Spleen (tissue), 7 donors: Measurements from ENCODE around the gene ITIH4.

Source experiments
- POLR2A ChIP-seq, 3 donors: fragments of 450-650 bp; IDR thresholded peaks; one replicate each; pipeline ENCODE4 v1.5.1; 2017; ENCODE audit warnings: antibody characterized with exemption in 3 of 3, mild to moderate bottlenecking in 1 of 3
- POLR2AphosphoS5 ChIP-seq, 3 donors: sonication (generic); formaldehyde crosslinking; IDR thresholded peaks; one replicate each; pipeline ENCODE4 v1.5.1; 2017; ENCODE audit warnings: antibody characterized with exemption in 3 of 3
- TF ChIP-seq, protein P1 (sequence below), 11 experiments: fragments of 200-600 bp in 7 of 11; fragments of 450-650 bp in 4 of 11; sonication (generic) in 4 of 11; IDR thresholded peaks in 8 of 11; conservative IDR thresholded peaks in 3 of 11; 1 replicate in 7 of 11; 2 replicates in 4 of 11; pipeline versions ENCODE4 v1.4.0 to v1.8.0; 2016 to 2021; ENCODE audit warnings: antibody characterized with exemption in 11 of 11, inconsistent platforms in 4 of 11, mild to moderate bottlenecking in 1 of 11
- donor health status: DM: no; HTN: no; CAD: no; lungs with moderate emphysema.
- donor health status: DM: no; HTN: no; CAD: no.
- donor health status: DM: no; HTN: no; CAD: no.

DNA sequence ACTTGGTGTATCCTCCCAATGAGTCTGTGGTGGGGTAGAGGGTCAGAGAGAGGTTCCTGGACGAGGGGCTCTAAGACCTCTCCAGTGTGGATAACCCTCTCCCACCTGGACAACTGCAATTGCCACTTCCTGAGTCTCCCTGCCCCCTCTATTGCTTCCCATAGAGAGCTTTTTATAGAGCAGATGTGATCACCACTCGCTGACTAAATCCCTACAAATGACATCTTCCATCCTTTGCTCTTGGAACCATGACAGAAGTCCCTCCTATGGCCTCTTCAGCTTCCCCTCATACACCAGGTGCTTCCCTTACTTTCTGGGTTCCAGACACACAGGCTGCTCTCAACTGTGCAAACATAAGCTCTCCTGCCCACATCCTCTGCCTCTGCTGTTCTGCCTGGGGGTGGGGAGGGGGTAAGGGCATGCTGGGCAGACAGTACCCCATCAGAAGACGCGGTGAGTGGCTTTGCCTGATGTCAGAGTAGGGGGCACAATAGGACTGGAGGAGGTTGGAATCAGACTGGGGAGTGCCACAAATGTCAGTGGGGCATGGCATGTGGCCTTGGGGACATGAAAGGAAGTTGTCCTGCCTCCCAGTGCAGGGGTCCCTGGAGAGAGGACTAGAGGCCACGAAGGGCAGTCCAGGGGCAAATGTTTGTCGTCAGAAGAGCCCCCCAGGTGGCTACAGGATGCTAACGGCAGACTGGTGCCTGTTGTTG, 20.7 kb downstream of the ITIH4 start:
- TF ChIP-seq, protein P1, sequence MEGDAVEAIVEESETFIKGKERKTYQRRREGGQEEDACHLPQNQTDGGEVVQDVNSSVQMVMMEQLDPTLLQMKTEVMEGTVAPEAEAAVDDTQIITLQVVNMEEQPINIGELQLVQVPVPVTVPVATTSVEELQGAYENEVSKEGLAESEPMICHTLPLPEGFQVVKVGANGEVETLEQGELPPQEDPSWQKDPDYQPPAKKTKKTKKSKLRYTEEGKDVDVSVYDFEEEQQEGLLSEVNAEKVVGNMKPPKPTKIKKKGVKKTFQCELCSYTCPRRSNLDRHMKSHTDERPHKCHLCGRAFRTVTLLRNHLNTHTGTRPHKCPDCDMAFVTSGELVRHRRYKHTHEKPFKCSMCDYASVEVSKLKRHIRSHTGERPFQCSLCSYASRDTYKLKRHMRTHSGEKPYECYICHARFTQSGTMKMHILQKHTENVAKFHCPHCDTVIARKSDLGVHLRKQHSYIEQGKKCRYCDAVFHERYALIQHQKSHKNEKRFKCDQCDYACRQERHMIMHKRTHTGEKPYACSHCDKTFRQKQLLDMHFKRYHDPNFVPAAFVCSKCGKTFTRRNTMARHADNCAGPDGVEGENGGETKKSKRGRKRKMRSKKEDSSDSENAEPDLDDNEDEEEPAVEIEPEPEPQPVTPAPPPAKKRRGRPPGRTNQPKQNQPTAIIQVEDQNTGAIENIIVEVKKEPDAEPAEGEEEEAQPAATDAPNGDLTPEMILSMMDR (IDR thresholded peaks at IDR 0.05 in 8 of 11, conservative IDR thresholded peaks at IDR 0.05 in 3 of 11), result no peak
- TF ChIP-seq POLR2AphosphoS5 (IDR thresholded peaks at IDR 0.05) (no peak), POLR2A (IDR thresholded peaks at IDR 0.05) (no peak)
